Tracheal epithelial cell (primary cell): ENCODE data around the gene KCNS1. TPM values are rescaled to one million over a fixed set of nuclear protein-coding genes. Genes with fewer than 3 reads are reported as not detected.

Experiments used
- total RNA-seq: library from RNA; depleted of rRNA; stranded (reverse); fragments of >200 nt; gene quantifications from 2 replicates; pipeline ENCODE4 v1.2.1, GENCODE V29; 2014

KCNS1 gene, protein sequence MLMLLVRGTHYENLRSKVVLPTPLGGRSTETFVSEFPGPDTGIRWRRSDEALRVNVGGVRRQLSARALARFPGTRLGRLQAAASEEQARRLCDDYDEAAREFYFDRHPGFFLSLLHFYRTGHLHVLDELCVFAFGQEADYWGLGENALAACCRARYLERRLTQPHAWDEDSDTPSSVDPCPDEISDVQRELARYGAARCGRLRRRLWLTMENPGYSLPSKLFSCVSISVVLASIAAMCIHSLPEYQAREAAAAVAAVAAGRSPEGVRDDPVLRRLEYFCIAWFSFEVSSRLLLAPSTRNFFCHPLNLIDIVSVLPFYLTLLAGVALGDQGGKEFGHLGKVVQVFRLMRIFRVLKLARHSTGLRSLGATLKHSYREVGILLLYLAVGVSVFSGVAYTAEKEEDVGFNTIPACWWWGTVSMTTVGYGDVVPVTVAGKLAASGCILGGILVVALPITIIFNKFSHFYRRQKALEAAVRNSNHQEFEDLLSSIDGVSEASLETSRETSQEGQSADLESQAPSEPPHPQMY
- 1.1 and 3.9 TPM in 2 replicates for total RNA-seq

DNA sequence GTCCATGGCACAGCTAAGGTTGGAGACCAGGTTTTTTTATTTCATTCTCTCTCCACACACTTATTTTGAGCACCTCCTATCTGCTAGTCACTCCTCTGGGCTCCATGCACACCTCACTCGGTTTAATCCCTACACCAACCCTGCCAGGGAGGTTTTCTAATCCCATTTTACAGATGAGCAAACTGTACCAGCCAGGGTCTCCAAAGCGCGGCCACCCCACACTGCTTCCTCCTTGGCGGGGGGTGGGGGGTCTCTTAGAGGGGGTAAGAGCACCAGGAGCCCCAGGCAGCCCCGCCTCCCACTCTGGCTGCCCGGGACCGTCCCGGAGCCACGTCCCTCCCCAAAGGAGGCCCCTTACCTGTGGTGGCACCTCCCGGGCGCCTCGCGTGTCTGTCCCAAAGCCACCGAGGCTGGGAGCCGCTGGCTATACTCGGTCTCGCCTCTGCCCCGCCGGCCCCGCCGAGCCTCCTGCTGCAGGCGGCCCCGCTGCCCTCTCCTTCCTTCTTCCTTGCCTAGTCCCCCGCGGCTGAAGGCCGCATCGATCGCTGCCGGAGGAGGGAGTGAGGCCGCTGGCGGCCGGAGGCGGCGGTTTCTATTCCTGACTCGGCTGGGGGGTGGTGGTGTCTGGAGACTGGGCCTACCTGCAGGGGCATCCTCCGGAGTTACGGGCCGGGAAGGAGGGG lies at the start of gene KCNS1:
TSS of gene KCNS1 (minus strand) at position 565 of the 683 bp plus-strand sequence. CDS start 1,891 bp downstream, outside the sequence.

DNA sequence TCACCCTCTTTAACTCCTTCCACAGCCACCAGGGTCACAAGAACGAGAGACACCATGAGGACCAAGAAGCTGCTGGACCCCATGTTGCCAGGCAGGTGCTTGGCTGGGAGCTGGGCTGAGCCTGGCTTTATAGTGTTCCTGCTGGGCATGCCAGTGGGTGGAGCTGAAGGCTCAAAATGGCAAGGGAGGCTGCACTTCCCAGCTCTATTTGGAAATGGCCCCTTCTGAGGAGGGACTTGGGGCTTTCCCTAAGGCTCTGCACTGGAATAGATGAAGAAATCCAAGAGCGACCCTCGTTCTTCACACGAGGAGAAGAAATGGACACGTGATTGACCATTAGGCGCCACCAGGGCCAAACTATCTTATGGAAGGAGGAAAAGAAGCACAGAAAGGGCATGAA lies 23.4 kb upstream of the KCNS1 start, which contains the start of gene WFDC12:
TSS of gene WFDC12 (minus strand) at position 101 of the 400 bp plus-strand sequence. CDS start at position 83, 18 bp downstream.

DNA sequence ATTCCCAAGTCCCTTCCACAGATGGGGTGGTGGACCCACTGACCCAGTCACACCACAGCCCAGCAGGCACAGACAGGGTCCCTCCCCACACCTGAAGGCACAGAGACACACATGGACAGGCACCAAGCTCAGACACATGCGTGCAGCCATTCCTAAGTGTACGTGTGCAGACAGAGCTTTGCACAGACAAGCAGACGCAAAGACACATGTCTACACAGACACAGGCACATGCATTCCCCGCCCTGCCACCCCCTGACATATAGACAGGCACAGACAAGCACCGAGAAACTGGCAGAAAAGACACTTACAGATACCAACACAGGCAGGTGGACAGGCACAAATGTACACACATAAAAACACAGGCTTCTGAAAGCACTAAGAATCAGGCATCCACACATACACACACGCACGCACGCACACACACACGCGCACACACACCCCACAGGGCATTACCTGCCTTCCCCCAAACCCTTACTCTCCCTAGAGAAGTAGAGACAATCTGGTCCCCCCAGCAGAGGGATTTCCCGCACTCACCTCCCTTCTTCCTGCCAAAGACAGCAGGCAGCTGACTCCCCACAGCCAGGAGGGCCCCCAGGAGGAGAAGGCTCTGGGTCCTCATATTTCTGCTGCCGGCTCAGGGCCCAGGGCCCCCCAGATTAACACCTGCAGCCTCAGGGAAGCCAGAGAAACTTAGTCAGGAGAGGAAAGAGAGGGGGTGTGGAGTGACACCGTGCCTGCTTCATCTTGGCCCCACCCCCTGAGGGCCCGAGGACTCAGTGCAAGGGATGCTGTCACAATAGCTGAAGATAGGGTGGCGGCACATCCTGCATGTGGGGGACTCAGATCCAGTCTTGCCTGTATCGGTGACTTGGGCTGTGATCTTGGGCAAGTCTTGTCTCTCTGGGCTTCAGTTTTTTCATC lies 13.8 kb upstream of the KCNS1 start, which contains the start of gene WFDC5:
TSS of gene WFDC5 (minus strand) at position 710 of the 921 bp plus-strand sequence. CDS start at position 619, 91 bp downstream.

Other genes starting within 250 kb of the KCNS1 start
- gene YWHAB, start 215.4 kb downstream of the KCNS1 start, total RNA-seq, result 65.1 and 69.3 TPM in 2 replicates
- gene PABPC1L, start 191.1 kb downstream of the KCNS1 start, total RNA-seq, result 8.1 and 11.8 TPM in 2 replicates
- gene TOMM34, start 140.7 kb downstream of the KCNS1 start, total RNA-seq, result 21.5 and 34.7 TPM in 2 replicates
- 24.7 and 25.3 TPM in 2 replicates for gene STK4, start 134.6 kb downstream of the KCNS1 start, total RNA-seq
- 2.4 TPM in 1 of 2 replicates, not detected in the other for gene WFDC5, start 14.0 kb upstream of the KCNS1 start, total RNA-seq
- gene WFDC12, start 23.3 kb upstream of the KCNS1 start, total RNA-seq, result 0.96 TPM in 1 of 2 replicates, not detected in the other
- 7.0 and 45.3 TPM in 2 replicates for gene PI3, start 73.8 kb upstream of the KCNS1 start, total RNA-seq
- not detected in 2 replicates for gene SEMG1, start 105.9 kb upstream of the KCNS1 start, total RNA-seq
- gene SEMG2, start 120.2 kb upstream of the KCNS1 start, total RNA-seq, result not detected in 2 replicates
- gene SLPI, start 153.4 kb upstream of the KCNS1 start, total RNA-seq, result 837 and 1,171 TPM in 2 replicates
- not detected in 2 replicates for gene RBPJL, start 205.7 kb upstream of the KCNS1 start, total RNA-seq
- 0.21 TPM in 1 of 2 replicates, not detected in the other for gene MATN4, start 207.2 kb upstream of the KCNS1 start, total RNA-seq
- 335 and 460 TPM in 2 replicates for gene SDC4, start 247.3 kb upstream of the KCNS1 start, total RNA-seq